Panc1 (cell line): ENCODE data around the gene SUN1. TPM values are rescaled to one million over a fixed set of nuclear protein-coding genes. Genes with fewer than 3 reads are reported as not detected.

ENCODE experiments used
- ATAC-seq: fragments of 200-7000 bp; cut with Tn5 transposase; 2 replicates; pipeline ENCODE4 v1.9.1; 2020; ENCODE audit warnings: mild to moderate bottlenecking, moderate library complexity
- BruUV-seq: library from RNA; stranded (reverse); fragments of 400-500 nt; replicated peaks from 2 replicates; lab custom pipeline; 2021; lab: Mats Ljungman, UMichigan
- CTCF ChIA-PET: fragments of 300-600 bp; sonication (Branson Sonifier 250); formaldehyde crosslinking; loops from one replicate; lab custom pipeline; 2022; ENCODE audit warnings: antibody characterized with exemption; lab: Charles Lee
- POLR2A ChIA-PET: fragments of 300-600 bp; sonication (Branson Sonifier 250); formaldehyde crosslinking; loops from one replicate; lab custom pipeline; 2022; ENCODE audit warnings: antibody characterized with exemption; lab: Charles Lee
- DNase-seq: peaks from one replicate; pipeline ENCODE4 v3.0.0-alpha.2; 2010; ENCODE audit warnings: low read depth, low spot score
- H3K27ac ChIP-seq: 2 replicates; pipeline ENCODE4 v1.5.1; 2011; ENCODE audit warnings: mild to moderate bottlenecking, low read length, inconsistent platforms
- H3K27me3 ChIP-seq: fragments of 200-500 bp; sonication (Bioruptor generic); 2 replicates; pipeline ENCODE4 v1.6.0; 2014; ENCODE audit warnings: low read length, inconsistent platforms; ENCODE audit not compliant: control insufficient read depth, insufficient read depth
- H3K36me3 ChIP-seq: fragments of 200-500 bp; sonication (Bioruptor generic); 2 replicates; pipeline ENCODE4 v1.5.1; 2014; ENCODE audit warnings: inconsistent platforms, mild to moderate bottlenecking, low read length, moderate library complexity; ENCODE audit not compliant: control insufficient read depth, insufficient read depth
- H3K4me1 ChIP-seq: 2 replicates; pipeline ENCODE4 v1.5.1; 2011; ENCODE audit warnings: inconsistent platforms, mild to moderate bottlenecking, low read length, moderate library complexity; ENCODE audit not compliant: control insufficient read depth, insufficient read depth
- H3K4me3 ChIP-seq, 2 experiments: 2 replicates each; pipeline ENCODE4 v1.5.1; 2011 to 2012; ENCODE audit warnings: low read depth in 2 of 2, low read length in 2 of 2, mild to moderate bottlenecking in 2 of 2, inconsistent platforms in 1 of 2, moderate library complexity in 1 of 2
- H3K9me3 ChIP-seq: fragments of 200-500 bp; sonication (Bioruptor generic); 2 replicates; pipeline ENCODE4 v1.5.1; 2014; ENCODE audit warnings: low read depth, mild to moderate bottlenecking, inconsistent platforms, low read length, moderate library complexity; ENCODE audit not compliant: control insufficient read depth, insufficient read depth
- CTCF ChIP-seq: fragments of 450-650 bp; IDR thresholded peaks from 2 replicates; pipeline ENCODE4 v1.5.1; 2017; ENCODE audit warnings: mild to moderate bottlenecking
- POLR2AphosphoS5 ChIP-seq: IDR thresholded peaks from 2 replicates; pipeline ENCODE4 v1.6.1; 2012; ENCODE audit warnings: mild to moderate bottlenecking, low read depth, low read length, moderate library complexity
- SIN3A ChIP-seq: IDR thresholded peaks from 2 replicates; pipeline ENCODE4 v1.6.1; 2012; ENCODE audit warnings: low read depth, mild to moderate bottlenecking, low read length, moderate library complexity, borderline replicate concordance; ENCODE audit not compliant: insufficient read depth
- TCF7L2 ChIP-seq: IDR thresholded peaks from 2 replicates; pipeline ENCODE4 v1.6.1; 2011; ENCODE audit warnings: mild to moderate bottlenecking, low read depth, low read length, inconsistent platforms
- in situ Hi-C: cut with HindIII; loops from 2 replicates; pipeline ENCODE4 v1.10.0; 2016; ENCODE audit warnings: low sequenced_read_pairs, low pct_unique_long_range_greater_than_20kb
- intact Hi-C: fragments of 100-400 bp; cut with micrococcal nuclease; formaldehyde crosslinking; loops from one replicate; pipeline ENCODE4 v1.10.0; 2022; ENCODE audit not compliant: unreplicated experiment
- total RNA-seq: library from RNA; stranded (reverse); gene quantifications from one replicate; pipeline ENCODE4 v1.2.1, GENCODE V29; 2021; ENCODE audit not compliant: unreplicated experiment
- TF ChIP-seq, protein P1 (sequence below), 2 experiments: IDR thresholded peaks; 2 replicates each; pipeline ENCODE4 v1.6.1; 2011 to 2012; ENCODE audit warnings: low read depth in 2 of 2, control low read depth in 1 of 2, low read length in 1 of 2, mild to moderate bottlenecking in 1 of 2, moderate library complexity in 1 of 2; ENCODE audit not compliant: insufficient read depth in 1 of 2

Gene SUN1
- total RNA-seq, 1 experiment from 2014 or later, result 244 TPM

DNA sequence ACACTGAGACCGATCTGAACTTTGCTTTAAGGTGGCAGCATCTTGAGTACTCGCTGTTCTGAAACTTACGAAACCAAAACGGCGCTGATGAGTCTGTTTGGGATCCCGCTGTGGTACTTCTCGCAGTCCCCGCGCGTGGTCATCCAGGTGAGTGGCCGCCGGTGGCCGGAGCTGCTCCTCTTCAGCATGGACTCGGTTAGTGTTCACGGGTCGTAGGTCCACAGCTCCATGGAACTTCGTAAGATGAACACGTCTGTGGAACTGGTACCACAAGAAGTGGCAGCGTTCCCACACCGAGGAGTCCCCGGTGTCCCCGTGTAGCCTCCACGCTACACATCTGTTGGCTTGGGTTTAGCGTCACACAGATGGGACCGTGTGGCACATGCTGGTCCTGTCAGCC is 33.6 kb downstream of the SUN1 start:
- ATAC-seq (no peak), DNase-seq (no peak)
- no peaks in the 10 kb centered on the region for H3K9me3 ChIP-seq
- no peaks in the 10 kb centered on the region for H3K4me1 ChIP-seq
- BruUV-seq, result no TSS peak
- TF ChIP-seq TCF7L2 (no peak), SIN3A (no peak), CTCF (no peak), POLR2AphosphoS5 (no peak)
- TF ChIP-seq, protein P1, sequence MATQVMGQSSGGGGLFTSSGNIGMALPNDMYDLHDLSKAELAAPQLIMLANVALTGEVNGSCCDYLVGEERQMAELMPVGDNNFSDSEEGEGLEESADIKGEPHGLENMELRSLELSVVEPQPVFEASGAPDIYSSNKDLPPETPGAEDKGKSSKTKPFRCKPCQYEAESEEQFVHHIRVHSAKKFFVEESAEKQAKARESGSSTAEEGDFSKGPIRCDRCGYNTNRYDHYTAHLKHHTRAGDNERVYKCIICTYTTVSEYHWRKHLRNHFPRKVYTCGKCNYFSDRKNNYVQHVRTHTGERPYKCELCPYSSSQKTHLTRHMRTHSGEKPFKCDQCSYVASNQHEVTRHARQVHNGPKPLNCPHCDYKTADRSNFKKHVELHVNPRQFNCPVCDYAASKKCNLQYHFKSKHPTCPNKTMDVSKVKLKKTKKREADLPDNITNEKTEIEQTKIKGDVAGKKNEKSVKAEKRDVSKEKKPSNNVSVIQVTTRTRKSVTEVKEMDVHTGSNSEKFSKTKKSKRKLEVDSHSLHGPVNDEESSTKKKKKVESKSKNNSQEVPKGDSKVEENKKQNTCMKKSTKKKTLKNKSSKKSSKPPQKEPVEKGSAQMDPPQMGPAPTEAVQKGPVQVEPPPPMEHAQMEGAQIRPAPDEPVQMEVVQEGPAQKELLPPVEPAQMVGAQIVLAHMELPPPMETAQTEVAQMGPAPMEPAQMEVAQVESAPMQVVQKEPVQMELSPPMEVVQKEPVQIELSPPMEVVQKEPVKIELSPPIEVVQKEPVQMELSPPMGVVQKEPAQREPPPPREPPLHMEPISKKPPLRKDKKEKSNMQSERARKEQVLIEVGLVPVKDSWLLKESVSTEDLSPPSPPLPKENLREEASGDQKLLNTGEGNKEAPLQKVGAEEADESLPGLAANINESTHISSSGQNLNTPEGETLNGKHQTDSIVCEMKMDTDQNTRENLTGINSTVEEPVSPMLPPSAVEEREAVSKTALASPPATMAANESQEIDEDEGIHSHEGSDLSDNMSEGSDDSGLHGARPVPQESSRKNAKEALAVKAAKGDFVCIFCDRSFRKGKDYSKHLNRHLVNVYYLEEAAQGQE (IDR thresholded peaks at IDR 0.05; ENCODE audit: insufficient read depth in 1 of 2, low read depth in 2 of 2, low read length in 1 of 2), result no peak
- no peak overlapping the region for H3K4me3 ChIP-seq
- in situ Hi-C loops (no loop called here), intact Hi-C loops (no loop called here)
- no peaks in the 10 kb centered on the region for H3K27me3 ChIP-seq
- ChIA-PET POLR2A (no interaction called here), CTCF (no interaction called here)
- H3K27ac ChIP-seq, result no peak overlapping the region
- H3K36me3 ChIP-seq, result peaks cover 17% of the 10 kb centered on the region

DNA sequence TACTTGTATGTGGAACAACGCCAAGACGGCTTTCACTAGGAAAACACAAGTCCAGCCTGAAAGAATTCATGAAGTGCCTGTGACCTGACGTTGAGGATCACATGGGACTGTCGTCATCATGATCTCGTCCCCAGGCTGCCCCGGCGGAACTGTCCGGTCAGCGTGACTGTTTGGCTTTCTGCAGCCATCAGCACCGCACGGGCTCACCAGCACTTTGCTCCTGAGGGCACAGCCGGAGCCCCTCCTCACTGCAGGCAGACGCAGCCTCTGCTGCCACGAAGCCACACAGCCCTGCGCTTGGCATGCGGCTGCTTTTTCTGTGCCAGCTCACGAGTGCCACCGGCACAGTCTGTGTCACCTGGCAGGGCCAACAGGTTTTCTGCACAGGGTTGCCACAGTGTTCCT is 34.7 kb downstream of the SUN1 start:
- in situ Hi-C loops, result no loop called here
- peaks cover 13% of the 10 kb centered on the region for H3K36me3 ChIP-seq
- ChIA-PET CTCF (interaction anchor here (0.6 kb wide), 1 partner anchor 126 kb away, joined by 3 read pairs; no protein-coding TSS in a partner anchor), POLR2A (no interaction called here)
- intact Hi-C loops, result no loop called here
- no peaks in the 10 kb centered on the region for H3K27me3 ChIP-seq
- no TSS peak for BruUV-seq
- ATAC-seq, result peak; percentile 12; the same call in 1 of the 2 replicates
- H3K27ac ChIP-seq, result no peak overlapping the region
- no peak for DNase-seq
- H3K9me3 ChIP-seq, result no peaks in the 10 kb centered on the region
- H3K4me3 ChIP-seq, result no peak overlapping the region
- TF ChIP-seq SIN3A, result no peak
- TF ChIP-seq POLR2AphosphoS5, result no peak
- TF ChIP-seq TCF7L2, result no peak
- TF ChIP-seq, protein P1 (IDR thresholded peaks at IDR 0.05; ENCODE audit: insufficient read depth in 1 of 2, low read depth in 2 of 2, low read length in 1 of 2), result no peak
- no peak for TF ChIP-seq CTCF
- no peaks in the 10 kb centered on the region for H3K4me1 ChIP-seq
